PC-9 (cell line): ENCODE measurements around the gene SCAF8. TPM values are rescaled to one million over a fixed set of nuclear protein-coding genes. Genes with fewer than 3 reads are reported as not detected.

Source experiments
- BruUV-seq: library from RNA; stranded (reverse); fragments of 400-500 nt; replicated peaks from 2 replicates; lab custom pipeline; 2021; lab: Mats Ljungman, UMichigan
- CTCF ChIA-PET: fragments of 300-600 bp; sonication (Branson Sonifier 250); formaldehyde crosslinking; loops from one replicate; lab custom pipeline; 2022; ENCODE audit warnings: antibody characterized with exemption; lab: Charles Lee
- POLR2A ChIA-PET: fragments of 300-600 bp; sonication (Branson Sonifier 250); formaldehyde crosslinking; loops from one replicate; lab custom pipeline; 2022; ENCODE audit warnings: antibody characterized with exemption; ENCODE audit not compliant: unreplicated experiment; lab: Charles Lee
- DNase-seq, 2 experiments: peaks; one replicate each; pipeline versions ENCODE4 v3.0.0 to v3.0.0-alpha.2; 2015 to 2022; ENCODE audit warnings: mixed read lengths in 1 of 2
- H2AFZ ChIP-seq: fragments of 200-600 bp; sonication (generic); 2 replicates; pipeline ENCODE4 v1.8.1; 2017; ENCODE audit warnings: antibody characterized with exemption
- H3F3A ChIP-seq: fragments of 200-600 bp; sonication (generic); 2 replicates; pipeline ENCODE4 v1.8.1; 2017; ENCODE audit warnings: antibody characterized with exemption, mild to moderate bottlenecking, low read depth; ENCODE audit not compliant: insufficient read depth
- H3K27ac ChIP-seq: fragments of 200-600 bp; sonication (generic); 2 replicates; pipeline ENCODE4 v1.6.1; 2016; ENCODE audit warnings: mixed run types
- H3K27me3 ChIP-seq: fragments of 200-600 bp; sonication (generic); 2 replicates; pipeline ENCODE4 v1.6.1; 2016; ENCODE audit warnings: low read depth, mixed run types; ENCODE audit not compliant: insufficient read depth
- H3K36me3 ChIP-seq: fragments of 200-600 bp; sonication (generic); 2 replicates; pipeline ENCODE4 v1.6.1; 2016; ENCODE audit warnings: low read depth, mixed run types
- H3K4me1 ChIP-seq: fragments of 200-600 bp; sonication (generic); replicated peaks from 2 replicates; pipeline ENCODE4 v1.6.1; 2016; ENCODE audit warnings: mixed run types; ENCODE audit not compliant: insufficient read depth
- H3K4me2 ChIP-seq: fragments of 200-600 bp; sonication (generic); 2 replicates; pipeline ENCODE4 v1.6.1; 2017; ENCODE audit warnings: mixed run types
- H3K4me3 ChIP-seq: fragments of 200-600 bp; sonication (generic); 2 replicates; pipeline ENCODE4 v1.6.1; 2016; ENCODE audit warnings: mixed run types
- H3K79me2 ChIP-seq: fragments of 200-600 bp; sonication (generic); 2 replicates; pipeline ENCODE4 v1.6.1; 2017; ENCODE audit warnings: low read depth, mixed run types
- H3K9me2 ChIP-seq: fragments of 200-600 bp; sonication (generic); 2 replicates; pipeline ENCODE4 v1.8.1; 2017; ENCODE audit warnings: mild to moderate bottlenecking; ENCODE audit not compliant: insufficient read depth
- H3K9me3 ChIP-seq: fragments of 200-600 bp; sonication (generic); 2 replicates; pipeline ENCODE4 v1.8.1; 2016; ENCODE audit warnings: low read depth; ENCODE audit not compliant: insufficient read depth
- H4K20me1 ChIP-seq: fragments of 200-600 bp; sonication (generic); 2 replicates; pipeline ENCODE4 v1.8.1; 2017; ENCODE audit not compliant: insufficient read depth
- EZH2 ChIP-seq: fragments of 200-600 bp; sonication (generic); IDR thresholded peaks from 2 replicates; pipeline ENCODE4 v1.8.0; 2017; ENCODE audit warnings: antibody characterized with exemption, low read depth
- intact Hi-C: fragments of 100-400 bp; cut with micrococcal nuclease; formaldehyde crosslinking; loops from one replicate; pipeline ENCODE4 v1.10.0; 2022; ENCODE audit not compliant: unreplicated experiment
- total RNA-seq: library from RNA; stranded (reverse); gene quantifications from 2 replicates; pipeline ENCODE4 v1.2.3, GENCODE V29; 2021
- TF ChIP-seq, protein P1 (sequence below): fragments of 200-600 bp; sonication (generic); conservative IDR thresholded peaks from 2 replicates; pipeline ENCODE4 v1.6.1; 2017; ENCODE audit warnings: mixed run types, antibody characterized with exemption, mild to moderate bottlenecking, moderate library complexity

The SCAF8 gene
- total RNA-seq, 1 experiment from 2014 or later, result 22.7 TPM

DNA sequence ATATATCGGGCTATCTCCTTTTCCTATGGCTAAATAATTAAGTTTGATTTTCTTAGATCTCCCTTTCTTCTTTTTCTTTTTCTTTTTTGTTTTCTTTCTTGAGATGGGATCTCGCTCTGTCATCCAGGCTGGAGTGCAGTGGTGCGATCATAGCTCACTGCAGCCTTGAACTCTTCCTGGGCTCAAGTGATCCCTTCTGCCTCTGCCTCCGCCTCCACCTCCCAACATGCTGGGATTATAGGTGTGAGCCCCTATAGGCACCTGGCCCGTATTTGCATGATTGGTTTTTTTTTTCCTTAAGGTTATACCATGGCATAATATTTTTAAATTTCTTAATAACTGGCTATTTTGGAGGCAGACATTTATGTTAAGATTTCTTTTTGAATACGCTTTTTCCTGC is 106.3 kb downstream of the SCAF8 start:
- H3K9me2 ChIP-seq, result no peaks in the 10 kb centered on the region
- CTCF ChIA-PET, result no interaction called here
- POLR2A ChIA-PET, result no interaction called here
- no peak overlapping the region for H3K4me2 ChIP-seq
- no peak overlapping the region for H3K27ac ChIP-seq
- H3K4me3 ChIP-seq, result no peak overlapping the region
- BruUV-seq, result no TSS peak
- 0 out of 2 replicates have a peak, but pooled peaks cover 3% of the 10 kb centered on the region for H3K36me3 ChIP-seq
- no peak overlapping the region for H2AFZ ChIP-seq
- H3K4me1 ChIP-seq, result no peaks in the 10 kb centered on the region
- peaks cover 22% of the 10 kb centered on the region; the same call in 1 of the 2 replicates for H3F3A ChIP-seq
- TF ChIP-seq, protein P1, sequence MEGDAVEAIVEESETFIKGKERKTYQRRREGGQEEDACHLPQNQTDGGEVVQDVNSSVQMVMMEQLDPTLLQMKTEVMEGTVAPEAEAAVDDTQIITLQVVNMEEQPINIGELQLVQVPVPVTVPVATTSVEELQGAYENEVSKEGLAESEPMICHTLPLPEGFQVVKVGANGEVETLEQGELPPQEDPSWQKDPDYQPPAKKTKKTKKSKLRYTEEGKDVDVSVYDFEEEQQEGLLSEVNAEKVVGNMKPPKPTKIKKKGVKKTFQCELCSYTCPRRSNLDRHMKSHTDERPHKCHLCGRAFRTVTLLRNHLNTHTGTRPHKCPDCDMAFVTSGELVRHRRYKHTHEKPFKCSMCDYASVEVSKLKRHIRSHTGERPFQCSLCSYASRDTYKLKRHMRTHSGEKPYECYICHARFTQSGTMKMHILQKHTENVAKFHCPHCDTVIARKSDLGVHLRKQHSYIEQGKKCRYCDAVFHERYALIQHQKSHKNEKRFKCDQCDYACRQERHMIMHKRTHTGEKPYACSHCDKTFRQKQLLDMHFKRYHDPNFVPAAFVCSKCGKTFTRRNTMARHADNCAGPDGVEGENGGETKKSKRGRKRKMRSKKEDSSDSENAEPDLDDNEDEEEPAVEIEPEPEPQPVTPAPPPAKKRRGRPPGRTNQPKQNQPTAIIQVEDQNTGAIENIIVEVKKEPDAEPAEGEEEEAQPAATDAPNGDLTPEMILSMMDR, result no peak
- no peak for TF ChIP-seq EZH2
- DNase-seq, result no peak
- H3K9me3 ChIP-seq, result no peaks in the 10 kb centered on the region
- H3K79me2 ChIP-seq, result peaks cover 35% of the 10 kb centered on the region
- no peaks in the 10 kb centered on the region for H3K27me3 ChIP-seq
- intact Hi-C loops, result no loop called here
- peaks cover 24% of the 10 kb centered on the region for H4K20me1 ChIP-seq

DNA sequence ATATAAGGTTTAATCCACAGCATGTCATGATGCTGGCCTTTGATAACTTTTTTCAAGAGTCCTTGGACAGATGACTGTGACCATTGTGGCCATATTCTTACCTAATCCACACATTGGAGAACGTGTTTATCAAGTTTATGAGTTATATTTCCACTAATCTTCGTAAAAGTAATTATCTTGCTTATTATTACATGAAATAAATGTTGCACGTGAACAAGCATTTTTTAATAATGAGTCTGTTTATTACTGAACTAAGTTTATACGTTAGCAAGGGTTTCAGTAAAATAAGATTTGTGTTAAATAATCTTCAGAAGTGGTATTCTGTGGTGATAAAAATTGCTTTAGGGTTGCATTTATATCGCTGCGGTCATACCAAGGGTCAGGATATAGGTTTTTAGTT is 107.1 kb downstream of the SCAF8 start:
- Histone ChIP-seq H3K9me2 (no peaks in the 10 kb centered on the region), H3K4me1 (no peaks in the 10 kb centered on the region), H3K9me3 (no peaks in the 10 kb centered on the region), H4K20me1 (peaks cover 17% of the 10 kb centered on the region), H3K4me2 (no peak overlapping the region), H3K27ac (no peak overlapping the region), H3K36me3 (0 out of 2 replicates have a peak, but pooled peaks cover under 1% of the 10 kb centered on the region), H3K27me3 (no peaks in the 10 kb centered on the region), H2AFZ (no peak overlapping the region), H3K79me2 (peaks cover 41% of the 10 kb centered on the region), H3K4me3 (no peak overlapping the region), H3F3A (peaks cover 15% of the 10 kb centered on the region; the same call in 1 of the 2 replicates)
- DNase-seq, result no peak
- TF ChIP-seq EZH2, result no peak
- TF ChIP-seq, protein P1, result no peak
- no TSS peak for BruUV-seq
- ChIA-PET CTCF (no interaction called here), POLR2A (no interaction called here)
- intact Hi-C loops, result no loop called here

DNA sequence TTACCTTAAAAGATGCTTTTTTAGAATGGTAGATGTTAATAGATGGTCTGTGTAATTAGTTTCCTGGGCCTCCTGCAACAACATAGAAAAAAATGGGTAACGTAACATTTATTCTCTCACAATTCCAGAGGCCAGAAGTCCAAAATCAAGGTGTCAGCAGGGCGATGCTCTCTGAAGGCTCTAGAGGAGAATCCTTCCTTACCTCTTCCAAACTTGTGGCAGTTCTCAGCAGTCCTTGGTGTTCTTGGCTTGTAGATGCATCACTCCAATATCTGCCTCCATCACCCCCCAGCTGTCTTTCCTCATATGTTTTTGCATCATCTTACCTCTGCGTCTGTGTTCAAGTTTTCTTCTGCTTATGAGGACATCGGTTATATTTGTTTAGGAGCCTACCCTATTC is 107.9 kb downstream of the SCAF8 start:
- Histone ChIP-seq H3K4me1 (no peaks in the 10 kb centered on the region), H3K4me3 (no peak overlapping the region), H3K9me2 (no peaks in the 10 kb centered on the region), H3K27ac (no peak overlapping the region), H4K20me1 (peaks cover 12% of the 10 kb centered on the region), H3K79me2 (peaks cover 39% of the 10 kb centered on the region), H3K4me2 (no peak overlapping the region), H3K36me3 (no peaks in the 10 kb centered on the region), H3K27me3 (no peaks in the 10 kb centered on the region), H2AFZ (no peak overlapping the region), H3F3A (peaks cover 15% of the 10 kb centered on the region; the same call in 1 of the 2 replicates), H3K9me3 (no peaks in the 10 kb centered on the region)
- no peak for TF ChIP-seq EZH2
- TF ChIP-seq, protein P1, result no peak
- ChIA-PET CTCF (no interaction called here), POLR2A (no interaction called here)
- intact Hi-C loops, result no loop called here
- DNase-seq, result no peak
- BruUV-seq, result no TSS peak
